ENCODE results near the gene ADGRL3. TPM values are rescaled to one million over a fixed set of nuclear protein-coding genes. Genes with fewer than 3 reads are reported as not detected.
A peak's percentile ranks its signal among the peaks of the same experiment; 100 is the strongest.
"Not testable (repeated sequence)": the region's sequence is repeated elsewhere in the genome, so short reads cannot be mapped to it uniquely, and the experiment has no call there.

ADGRL3 gene
- total RNA-seq, 1 donor from 2014 or later, result 0.33 TPM

DNA sequence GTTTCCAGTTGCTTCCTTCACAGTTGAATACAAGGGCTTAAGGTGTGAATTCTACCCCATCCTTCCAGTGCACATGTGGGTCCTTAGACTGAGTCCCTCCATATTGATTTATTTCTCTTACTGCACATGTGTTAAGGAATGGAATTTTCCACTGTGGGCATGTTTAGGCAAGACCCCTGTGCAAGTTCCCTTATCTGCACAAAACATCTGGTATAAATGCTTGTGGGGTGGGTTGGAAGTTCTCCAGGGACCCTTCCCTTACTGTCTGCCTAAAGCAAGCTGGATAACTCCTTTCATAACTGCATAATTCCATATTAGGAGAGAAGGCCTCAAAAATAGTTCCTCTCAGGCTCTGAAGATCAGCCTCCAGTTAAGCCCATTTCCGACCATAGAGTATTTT is 570.9 kb downstream of the ADGRL3 start:
- ATAC-seq (no peak), DNase-seq (ENCODE audit: low spot score) (no peak)

DNA sequence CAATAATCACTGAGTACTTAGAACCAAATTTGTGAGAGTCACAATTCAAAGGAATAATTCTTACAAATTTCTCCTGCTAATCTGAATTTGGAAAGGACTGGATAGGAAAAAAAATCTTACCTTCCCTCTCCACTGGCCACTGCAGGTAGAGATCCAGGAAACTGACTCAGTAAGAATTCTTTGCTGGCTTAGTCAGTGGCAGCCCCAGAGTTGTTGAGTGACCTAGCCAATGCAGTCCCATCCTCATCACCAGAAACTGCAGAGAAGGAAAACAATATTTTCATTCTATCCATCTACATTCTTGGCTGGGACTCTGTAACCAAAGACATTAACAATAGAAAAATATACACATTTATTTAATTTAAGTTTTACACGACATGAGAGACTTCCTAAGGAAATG is 572.0 kb downstream of the ADGRL3 start:
- DNase-seq (ENCODE audit: low spot score) (no peak), ATAC-seq (no peak)

DNA sequence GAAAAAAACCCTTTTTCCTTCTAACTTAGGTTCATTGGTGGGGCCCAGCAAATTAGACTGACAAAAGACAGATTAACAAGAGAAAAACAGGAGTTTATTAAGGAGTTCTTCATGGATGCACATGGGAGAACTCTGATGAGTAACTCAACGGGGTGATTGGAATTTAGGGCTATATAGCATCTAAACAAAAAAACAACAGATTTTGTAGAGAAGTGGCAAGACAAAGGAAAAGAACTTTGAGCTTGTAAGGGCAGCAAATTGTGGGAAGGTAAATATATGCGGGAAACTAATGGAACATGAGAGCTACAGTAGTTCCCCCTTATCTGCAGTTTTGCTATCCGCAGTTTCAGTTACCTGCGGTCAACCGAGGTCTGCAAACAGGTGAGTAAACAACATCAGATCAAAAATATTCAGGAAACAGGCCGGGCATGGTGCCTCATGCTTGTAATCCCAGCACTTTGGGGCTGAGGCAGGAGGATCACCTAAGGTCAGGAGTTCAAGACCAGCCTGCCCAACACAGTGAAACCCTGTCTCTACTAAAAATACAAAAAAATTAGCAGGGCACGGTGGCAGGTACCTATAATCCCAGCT is 573.6 kb downstream of the ADGRL3 start:
- DNase-seq (ENCODE audit: low spot score), result no peak
- no peak for ATAC-seq

DNA sequence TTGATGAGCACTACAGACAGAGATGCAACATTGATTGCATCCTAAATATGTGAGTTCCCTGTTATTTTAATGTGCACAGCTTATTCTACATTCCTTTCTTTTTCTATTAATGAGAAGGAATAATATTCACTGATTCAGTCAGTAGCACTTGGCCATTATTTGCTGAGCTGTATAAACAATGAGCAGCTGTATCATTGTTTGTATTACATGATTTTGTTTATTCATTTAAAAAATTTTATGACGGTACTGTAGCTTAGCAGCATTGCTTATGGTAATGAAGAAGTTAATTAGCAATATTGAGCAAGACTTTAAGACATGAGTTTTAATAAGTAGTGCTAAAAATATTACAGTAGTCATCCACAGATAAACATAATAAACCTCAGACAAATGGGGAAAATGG is 582.0 kb downstream of the ADGRL3 start:
- no peak for DNase-seq (ENCODE audit: low spot score)
- ATAC-seq, result no peak

DNA sequence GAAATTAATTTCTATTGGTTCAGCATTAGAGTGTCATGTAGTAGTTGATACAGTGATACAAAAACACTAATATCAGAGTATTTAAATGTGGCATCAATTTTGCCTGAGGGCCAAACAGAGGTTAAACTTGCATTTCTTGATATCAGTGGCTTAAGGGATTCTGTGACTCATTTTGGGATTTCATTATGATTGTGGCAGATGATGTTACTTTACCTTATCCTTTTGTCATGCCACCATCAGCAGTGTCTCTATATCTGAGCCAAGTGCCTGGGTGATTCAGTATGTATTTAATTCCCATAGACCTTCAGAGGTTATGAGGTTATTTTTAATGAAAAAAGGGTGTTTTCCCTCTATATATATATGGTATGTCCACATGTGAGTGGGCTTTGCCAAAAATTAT is 582.9 kb downstream of the ADGRL3 start:
- DNase-seq (ENCODE audit: low spot score), result no peak
- no peak for ATAC-seq

DNA sequence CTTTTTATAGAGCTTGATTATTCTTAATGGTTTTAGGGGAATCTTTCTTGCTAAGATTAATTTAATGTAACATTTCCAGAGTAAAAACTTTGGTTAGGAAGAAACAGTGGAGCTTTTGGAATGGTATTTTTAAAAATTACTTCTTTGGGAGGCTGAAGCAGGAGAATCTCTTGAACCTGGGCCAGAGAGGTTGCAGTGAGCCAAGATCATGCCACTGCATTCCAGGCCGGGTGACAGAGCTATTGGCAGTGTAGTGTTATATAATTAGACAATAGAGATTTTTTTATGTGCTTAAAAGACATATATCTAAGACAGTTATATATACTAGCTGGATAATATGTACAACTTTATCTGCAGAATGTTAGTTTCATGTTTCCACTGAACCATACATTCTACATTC is 585.6 kb downstream of the ADGRL3 start:
- DNase-seq (ENCODE audit: low spot score) (no peak), ATAC-seq (no peak)

DNA sequence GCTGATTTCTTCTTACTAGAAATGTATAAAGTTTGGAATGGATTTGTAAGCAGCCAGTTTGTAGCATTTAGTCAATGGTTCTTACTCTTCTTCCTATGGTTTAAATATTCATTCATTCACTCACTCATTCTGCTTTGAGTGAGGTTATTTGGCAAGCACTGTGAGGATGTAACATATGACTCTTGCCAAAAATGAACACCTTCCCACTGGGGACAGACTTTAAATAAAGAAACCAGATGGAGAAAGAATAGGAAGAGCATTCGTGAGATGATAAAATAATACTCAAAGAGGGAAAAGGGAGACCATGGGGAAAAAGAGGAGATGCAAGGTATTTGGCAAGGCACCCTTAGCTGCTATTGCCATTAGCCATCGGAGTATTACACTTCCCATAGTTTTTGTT is 586.1 kb downstream of the ADGRL3 start:
- ATAC-seq (no peak), DNase-seq (ENCODE audit: low spot score) (no peak)

DNA sequence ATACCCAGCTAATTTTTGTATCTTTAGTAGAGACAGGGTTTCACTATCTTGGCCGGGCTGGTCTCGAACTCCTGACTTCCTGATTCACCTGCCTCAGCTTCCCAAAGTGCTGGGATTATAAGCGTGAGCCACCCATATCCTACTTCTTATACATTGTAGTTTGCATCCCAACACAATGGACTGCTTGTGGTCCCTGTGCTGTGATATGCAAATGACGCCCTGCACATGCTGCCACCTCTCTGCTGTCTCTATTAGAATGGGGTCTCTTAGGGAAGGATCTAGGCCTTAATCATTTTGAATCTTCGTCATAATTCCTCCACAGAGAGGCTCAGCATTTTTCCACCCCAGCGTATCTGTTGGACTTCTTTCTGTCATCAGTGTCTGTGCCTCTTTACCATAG is 595.9 kb downstream of the ADGRL3 start:
- ATAC-seq, result no peak
- DNase-seq (ENCODE audit: low spot score), result no peak

DNA sequence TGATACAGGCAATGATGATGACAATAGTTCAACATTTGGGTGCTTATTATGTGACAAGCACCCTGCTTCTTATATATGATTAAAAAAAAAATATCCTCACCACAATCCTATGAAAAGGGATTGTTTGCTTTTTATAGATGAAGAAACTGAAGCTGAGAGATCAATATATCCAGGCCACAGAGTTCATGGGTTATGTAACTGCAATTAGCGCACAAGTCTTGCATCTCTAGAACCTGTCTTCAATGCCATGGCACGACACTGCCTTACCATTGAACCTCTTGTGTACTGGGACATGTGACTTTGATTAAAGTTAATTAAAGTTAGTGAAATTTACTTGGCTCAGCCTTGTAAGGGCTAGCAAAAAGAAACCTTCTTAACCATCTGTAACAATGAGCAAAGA is 599.7 kb downstream of the ADGRL3 start:
- ATAC-seq, result peak; percentile 35
- DNase-seq (ENCODE audit: low spot score), result no peak

DNA sequence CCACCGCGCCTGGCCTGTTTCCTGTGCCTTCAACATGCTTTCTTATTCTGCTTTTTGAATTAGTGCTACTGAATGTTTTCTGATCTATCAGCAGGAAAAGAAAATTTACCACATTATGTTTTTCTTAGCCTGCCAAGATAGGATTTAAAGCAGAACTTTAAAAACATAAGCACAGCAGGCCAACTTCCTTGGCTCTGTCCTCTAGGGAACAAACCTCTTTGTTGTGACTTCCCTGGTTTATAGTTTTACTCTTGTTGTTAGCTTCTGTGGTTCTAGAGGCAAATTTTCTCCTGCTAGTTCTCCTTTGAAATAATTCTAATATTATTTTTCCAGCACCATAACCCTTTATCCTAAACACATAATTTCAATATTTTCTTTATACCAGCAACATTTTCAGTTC is 605.1 kb downstream of the ADGRL3 start:
- DNase-seq (ENCODE audit: low spot score) (no peak), ATAC-seq (no peak)

DNA sequence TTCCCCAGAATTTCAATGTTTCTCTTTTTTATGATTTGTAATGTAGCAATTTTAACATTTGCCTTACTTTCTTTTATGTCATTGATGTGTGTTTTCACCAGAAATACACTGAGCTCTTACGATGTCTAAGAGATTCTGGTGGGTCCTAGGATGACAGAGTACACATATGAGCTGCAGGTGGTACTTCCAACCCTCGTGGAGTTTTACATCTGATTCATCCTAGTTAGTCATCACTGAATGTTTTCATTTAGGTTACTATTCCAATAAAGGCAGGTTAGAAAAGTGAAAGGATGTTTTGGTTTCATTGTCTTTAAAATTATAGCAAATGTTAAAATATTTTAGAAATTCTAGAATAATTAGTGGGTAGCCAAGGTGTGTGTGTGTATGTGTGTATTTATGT is 605.9 kb downstream of the ADGRL3 start:
- ATAC-seq (no peak), DNase-seq (ENCODE audit: low spot score) (no peak)

DNA sequence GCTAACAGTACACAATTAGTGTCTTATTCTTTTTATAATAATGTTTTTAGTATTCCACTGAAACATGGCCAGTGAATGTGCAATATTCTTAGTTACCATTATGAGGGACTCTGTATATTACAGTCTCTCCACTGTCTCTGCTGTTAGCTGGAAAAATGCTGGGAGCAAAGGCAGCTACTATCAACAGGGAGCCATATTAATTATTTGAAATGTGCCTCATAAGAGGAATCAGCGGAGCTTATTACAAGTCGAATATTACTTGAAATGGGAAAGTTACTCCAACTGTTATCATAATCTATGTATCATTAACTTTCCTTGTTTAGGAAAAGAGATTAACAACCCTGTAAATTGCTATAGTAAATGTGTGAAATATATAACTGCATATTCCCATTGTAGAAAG is 612.0 kb downstream of the ADGRL3 start:
- DNase-seq (ENCODE audit: low spot score), result no peak

DNA sequence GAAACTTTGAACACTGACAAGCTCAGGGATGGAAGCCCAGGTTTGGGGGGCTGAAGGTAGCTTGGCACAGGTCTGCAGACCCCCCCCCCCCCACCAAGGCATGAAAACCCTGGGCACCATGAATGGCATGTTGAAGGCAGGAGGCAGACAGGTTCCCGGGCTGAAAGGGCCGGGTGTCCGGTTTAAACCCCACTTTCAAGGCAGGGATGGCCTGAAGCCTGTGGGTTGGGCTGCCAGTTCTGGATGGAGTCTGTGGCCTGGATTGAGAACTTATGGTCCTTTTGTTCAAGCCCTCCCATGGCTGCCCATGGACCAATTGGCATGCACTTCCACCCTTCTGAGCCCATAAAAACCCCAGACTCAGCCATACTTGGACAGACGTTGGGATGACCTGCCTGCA is 616.9 kb downstream of the ADGRL3 start:
- no peak for DNase-seq (ENCODE audit: low spot score)
- no peak for ATAC-seq

More for the DNA sequence above, 612.0 kb downstream of the ADGRL3 start:
- no peak for ATAC-seq

DNA sequence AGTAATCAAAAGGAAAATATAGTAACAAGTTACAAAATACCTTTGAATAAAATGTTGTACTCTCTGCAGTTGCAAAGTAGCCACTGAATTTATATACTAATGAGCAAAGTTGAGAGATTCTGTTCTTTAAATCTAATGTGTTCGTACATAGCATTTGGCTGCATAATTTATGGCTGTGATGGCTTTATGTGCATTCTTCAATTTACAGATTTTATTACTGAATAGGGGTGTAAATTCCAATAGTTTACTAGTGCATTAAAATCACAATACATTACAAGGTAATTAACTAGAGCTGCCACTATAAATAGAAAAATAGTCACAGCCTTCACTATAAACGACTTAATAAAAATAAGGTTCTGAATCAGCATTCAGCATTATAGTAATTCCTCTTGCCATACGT is 620.0 kb downstream of the ADGRL3 start:
- DNase-seq (ENCODE audit: low spot score) (no peak), ATAC-seq (no peak)

DNA sequence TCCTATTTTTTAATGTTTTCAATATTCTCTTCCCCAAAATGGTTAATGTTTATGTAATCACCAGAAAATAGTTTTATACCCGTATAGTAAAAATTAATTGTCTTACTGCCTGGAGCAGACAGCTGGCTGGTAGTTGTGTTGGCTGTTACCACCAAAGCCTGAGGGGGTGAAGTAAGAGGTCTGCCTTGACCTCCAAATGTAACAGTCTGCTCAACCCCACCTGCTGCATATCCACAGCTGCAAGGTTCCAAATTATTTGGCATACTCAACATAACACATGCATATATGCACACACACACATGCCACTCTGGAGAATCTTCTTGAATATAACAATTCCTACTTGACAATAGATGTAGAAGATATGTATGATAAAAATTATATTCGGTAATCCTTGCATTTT is 624.3 kb downstream of the ADGRL3 start:
- ATAC-seq, result no peak
- no peak for DNase-seq (ENCODE audit: low spot score)

DNA sequence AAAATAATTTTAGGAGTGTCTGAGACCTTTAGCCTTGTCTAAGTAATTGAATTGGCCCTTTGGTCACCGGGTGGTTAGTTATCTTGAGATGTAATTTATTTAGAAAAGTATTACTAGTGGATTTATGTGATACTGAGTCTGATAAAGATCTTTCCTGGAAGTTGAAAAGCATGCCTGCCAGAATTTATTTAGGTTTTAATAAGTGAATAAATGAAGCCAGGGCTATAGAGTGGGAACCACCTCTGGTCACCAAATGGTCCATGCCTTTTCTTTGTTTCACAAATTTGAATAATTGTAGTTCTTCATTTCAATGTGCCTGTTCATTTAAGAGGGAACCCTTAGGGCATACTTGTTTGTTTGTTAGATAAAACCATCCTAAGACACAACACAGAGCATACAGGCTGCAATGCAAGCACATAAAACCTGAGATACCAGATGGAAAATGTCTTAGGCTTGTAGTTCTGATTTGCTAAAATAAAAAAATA is 627.8 kb downstream of the ADGRL3 start:
- ATAC-seq, result no peak
- DNase-seq (ENCODE audit: low spot score), result no peak

DNA sequence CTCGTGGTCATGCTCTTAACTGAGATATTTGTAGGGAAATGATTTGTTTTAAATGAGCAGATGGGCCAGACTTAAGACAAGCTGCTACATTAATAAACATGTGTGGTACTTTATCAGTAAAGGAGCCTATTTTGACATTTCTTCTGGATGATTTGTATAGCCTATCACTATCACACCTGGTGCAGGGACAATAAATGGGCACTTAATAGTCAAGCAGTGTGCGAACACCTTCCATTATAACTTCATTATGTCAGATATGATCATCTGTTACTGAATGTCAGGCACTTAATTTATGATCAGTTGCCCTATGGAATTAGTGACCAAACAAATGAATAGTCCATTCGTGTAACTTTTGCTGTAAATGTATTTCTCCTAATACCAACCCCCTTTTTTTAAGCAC is 628.8 kb downstream of the ADGRL3 start:
- DNase-seq (ENCODE audit: low spot score), result no peak

DNA sequence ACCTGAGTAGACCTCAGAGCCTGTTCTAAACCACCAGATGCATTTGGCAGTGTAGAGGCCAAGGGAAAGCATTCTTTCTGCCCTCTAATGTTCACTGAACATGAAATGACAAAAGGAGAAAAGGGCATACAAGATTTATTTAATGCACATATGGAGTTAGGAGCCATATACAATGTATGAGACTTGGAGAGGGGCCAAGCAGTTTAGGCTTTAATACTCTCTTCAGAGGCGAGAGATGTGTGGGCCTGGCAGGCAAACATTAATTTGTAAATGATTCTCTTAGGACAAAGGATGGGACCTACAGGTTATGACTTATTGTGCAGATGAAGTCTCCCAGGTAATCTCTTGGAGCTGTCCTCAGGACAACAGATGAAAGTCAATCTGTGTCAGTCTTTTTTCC is 631.9 kb downstream of the ADGRL3 start:
- ATAC-seq, result no peak
- no peak for DNase-seq (ENCODE audit: low spot score)

More for the DNA sequence above, 628.8 kb downstream of the ADGRL3 start:
- ATAC-seq, result no peak

DNA sequence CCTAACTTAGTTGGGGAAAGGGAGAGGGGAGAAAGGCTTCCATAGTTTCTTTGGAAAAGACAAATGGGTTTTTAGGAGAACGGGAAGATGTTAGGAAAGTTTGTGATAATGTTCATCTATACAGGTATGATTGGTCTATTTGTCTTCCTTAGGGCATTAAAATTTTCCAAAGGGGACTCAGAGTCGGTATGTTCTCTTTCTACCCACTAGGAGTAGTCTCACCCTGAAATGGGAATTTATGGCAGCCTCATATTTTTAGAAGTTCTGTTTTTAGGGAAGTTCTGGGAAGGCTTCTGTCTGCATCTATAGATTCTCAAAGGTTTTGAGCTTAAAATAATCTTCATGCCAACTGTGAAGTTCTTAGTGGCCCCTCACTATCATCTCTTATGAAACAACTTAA is 637.3 kb downstream of the ADGRL3 start:
- ATAC-seq (no peak), DNase-seq (ENCODE audit: low spot score) (no peak)

DNA sequence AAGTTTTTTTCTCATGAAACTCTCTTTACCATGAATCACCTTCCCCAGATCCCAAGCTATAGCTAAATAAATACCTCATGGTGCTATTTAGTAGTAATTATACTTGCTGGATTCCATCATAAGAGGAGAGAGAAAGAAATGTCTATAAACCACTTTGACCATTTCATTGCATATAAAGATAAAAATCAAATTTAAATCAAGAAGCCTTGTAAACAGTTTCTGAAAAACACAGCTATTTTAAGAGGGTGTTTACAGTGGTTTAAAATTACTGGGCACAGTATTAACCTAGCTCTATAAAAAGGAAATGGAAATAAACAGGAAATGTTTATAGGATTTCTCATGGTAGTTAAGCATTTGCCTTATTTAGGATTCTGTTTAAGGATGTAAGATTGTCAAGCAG is 637.9 kb downstream of the ADGRL3 start:
- ATAC-seq (no peak), DNase-seq (ENCODE audit: low spot score) (no peak)

DNA sequence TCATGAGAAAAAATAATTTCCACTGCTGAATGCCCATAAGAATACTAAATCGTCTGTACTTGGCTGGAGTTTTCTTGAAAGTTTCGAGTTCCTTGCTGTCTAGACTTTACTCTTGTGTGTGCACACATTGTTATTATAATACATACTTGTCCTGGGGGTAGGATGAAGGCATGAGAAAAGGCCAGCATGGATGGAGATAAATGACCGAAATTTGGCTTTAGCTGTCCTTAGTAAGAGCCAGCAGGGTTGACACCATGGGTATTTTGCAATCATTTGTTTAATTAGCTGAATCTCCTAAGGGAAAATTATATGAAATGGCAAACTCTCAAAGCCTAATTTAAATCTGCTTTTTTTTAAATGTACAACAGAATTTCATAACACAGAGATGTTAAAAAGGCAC is 641.6 kb downstream of the ADGRL3 start:
- no peak for ATAC-seq
- DNase-seq (ENCODE audit: low spot score), result no peak

DNA sequence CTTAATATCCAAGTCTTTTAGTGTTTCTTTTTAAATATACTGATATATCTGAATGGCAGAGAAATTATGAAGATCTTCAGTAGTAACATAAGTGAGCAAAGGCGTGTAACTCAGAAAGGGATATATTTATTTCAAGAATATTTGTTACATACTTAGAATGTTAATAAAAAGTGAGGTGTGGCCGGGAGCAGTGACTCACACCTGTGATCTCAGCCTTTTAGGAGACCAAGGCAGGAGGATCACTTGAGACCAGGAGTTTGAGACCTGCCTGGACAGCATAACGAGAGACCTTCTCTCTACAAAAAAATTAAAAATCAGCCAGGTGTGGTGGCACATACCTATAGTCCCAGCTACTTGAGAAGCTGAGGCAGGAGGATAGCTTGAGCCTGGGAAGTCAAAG is 651.0 kb downstream of the ADGRL3 start:
- no peak for DNase-seq (ENCODE audit: low spot score)
- no peak for ATAC-seq

DNA sequence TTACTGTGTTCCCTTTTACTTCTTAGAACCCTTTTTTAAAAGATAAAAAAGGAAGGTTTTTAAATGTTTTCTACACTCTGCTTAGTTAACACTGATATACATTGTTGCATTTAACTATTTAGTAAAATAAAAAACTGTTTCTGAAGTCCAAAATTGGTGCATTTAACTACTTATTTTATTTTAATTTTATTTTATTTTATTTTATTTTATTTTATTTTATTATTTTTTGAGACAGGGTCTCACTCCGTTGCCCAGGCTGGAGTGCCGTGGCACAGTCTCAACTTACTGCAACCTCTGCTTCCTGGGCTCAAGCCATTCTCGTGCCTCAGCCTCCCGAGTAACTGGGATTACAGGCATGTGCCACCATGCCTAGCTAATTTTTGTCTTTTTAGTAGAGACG is 652.0 kb downstream of the ADGRL3 start:
- DNase-seq (ENCODE audit: low spot score); ATAC-seq: not testable (repeated sequence)

DNA sequence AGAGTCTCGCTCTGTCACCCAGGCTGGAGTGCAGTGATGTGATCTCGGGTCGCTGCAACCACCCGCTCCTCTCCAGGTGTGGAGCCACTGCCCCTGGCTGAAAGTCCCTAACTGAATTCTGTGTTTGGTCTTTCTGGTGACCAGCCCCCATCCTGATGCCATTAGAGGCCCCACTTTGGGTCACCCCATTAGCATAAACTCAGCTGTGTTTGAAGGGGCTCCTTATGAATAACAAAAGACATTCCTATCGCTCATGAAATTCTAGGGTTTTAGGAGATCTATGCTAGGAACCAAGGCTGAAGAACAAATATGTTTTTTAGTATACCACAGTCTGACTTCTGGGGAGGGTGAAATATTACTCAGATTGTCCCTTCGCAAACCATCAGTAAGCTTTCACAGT is 652.9 kb downstream of the ADGRL3 start:
- DNase-seq (ENCODE audit: low spot score) (no peak), ATAC-seq (no peak)
